ENCODE data around the gene IGIP.
A peak's percentile ranks its signal among the peaks of the same experiment; 100 is the strongest.

IGIP gene

DNA sequence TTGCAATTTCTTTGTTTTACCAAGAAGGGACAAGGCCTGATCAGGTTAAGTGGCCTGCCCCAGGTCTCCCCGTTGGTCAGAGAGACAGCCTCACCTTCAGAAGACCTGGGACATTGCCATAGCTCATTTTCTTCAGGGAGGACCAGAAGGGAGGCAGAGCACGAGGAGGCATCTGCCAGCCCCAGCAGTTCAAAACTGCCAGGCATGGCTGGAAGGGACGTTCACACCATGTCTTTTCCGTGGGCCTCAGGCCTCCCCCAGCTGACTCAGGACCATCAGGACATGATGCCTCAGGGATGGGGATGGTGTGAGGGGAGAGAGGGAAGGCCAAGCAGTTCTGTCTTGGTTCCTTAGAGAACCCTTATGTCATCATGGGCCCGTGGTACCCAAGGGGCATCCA, 16.5 kb downstream of the IGIP start:
- H3K27ac Mint-ChIP-seq, result no peak overlapping the region
- H3K36me3 Mint-ChIP-seq (ENCODE audit: low read depth), result no peaks in the 10 kb centered on the region
- peaks cover 18% of the 10 kb centered on the region for H3K27me3 Mint-ChIP-seq
- peaks cover 21% of the 10 kb centered on the region for H3K4me1 Mint-ChIP-seq
- H3K4me3 Mint-ChIP-seq, result no peak overlapping the region
- ATAC-seq (no peak), DNase-seq (no peak)
- H3K9me3 Mint-ChIP-seq, result no peaks in the 10 kb centered on the region

DNA sequence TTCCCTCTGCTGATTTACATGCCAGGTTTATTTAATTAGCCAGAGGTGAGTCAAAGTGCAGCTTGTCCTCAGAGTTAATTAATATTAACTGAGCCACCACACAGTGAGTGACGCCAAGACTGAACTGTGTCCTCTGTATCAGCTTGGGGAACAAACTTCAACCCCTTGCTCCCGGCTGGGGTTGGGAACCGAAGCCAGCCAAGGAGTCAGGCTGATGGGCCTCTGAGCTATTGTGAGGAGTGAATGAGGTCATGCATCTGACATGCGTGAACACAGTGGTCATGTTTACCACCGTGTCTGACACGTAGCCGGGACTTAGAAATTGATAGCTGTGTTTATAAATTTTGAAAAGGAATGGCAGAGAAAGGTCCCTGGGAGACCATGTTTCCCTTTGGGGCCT, 17.1 kb downstream of the IGIP start:
- no peak overlapping the region for H3K27ac Mint-ChIP-seq
- no peaks in the 10 kb centered on the region for H3K36me3 Mint-ChIP-seq (ENCODE audit: low read depth)

DNA sequence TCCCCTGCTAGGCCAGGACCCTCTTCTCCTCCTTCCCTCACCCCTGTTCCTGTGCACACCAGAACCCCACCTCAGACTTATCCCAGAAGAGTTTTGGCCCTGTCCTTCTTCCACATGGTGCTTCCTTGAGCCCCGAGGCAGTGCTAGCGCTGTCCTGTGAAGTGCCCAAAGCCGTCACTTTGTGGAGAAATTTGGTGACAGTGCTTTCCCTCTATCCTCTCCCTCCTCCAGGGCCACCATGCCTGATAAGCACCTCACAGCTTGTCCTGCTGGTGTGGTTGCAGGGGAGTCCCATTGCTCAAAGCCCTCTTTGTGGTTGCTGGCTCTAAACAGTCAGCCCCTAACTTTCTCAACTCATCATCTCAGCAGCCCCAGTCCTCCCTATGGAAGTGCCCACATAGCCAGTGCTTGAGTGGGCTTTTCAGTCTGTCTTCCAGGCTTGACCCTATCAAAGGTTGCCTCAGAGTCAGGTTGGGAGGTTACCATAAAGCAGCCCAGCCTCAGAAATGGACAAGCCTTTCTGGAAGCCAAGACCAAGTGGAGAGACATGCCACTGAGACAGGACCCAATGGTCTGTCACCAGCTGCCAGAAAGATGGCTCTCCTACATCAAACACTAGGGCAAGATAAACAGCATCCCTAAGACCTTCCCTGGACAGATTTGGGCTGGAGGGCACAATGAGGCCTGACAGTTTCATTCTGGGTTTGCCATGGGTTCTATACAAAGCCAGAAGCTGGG, 18.0 kb downstream of the IGIP start:
- DNase-seq, result no peak
- Mint-ChIP-seq H3K4me1 (peaks cover 21% of the 10 kb centered on the region), H3K27ac (no peak overlapping the region), H3K36me3 (ENCODE audit: low read depth) (no peaks in the 10 kb centered on the region), H3K27me3 (peaks cover 25% of the 10 kb centered on the region), H3K4me3 (no peak overlapping the region), H3K9me3 (no peaks in the 10 kb centered on the region)
- ATAC-seq, result no peak

More for the DNA sequence above, 17.1 kb downstream of the IGIP start:
- Mint-ChIP-seq H3K4me1 (peaks cover 21% of the 10 kb centered on the region), H3K4me3 (no peak overlapping the region), H3K27me3 (peaks cover 24% of the 10 kb centered on the region), H3K9me3 (no peaks in the 10 kb centered on the region)
- ATAC-seq (no peak), DNase-seq (no peak)

DNA sequence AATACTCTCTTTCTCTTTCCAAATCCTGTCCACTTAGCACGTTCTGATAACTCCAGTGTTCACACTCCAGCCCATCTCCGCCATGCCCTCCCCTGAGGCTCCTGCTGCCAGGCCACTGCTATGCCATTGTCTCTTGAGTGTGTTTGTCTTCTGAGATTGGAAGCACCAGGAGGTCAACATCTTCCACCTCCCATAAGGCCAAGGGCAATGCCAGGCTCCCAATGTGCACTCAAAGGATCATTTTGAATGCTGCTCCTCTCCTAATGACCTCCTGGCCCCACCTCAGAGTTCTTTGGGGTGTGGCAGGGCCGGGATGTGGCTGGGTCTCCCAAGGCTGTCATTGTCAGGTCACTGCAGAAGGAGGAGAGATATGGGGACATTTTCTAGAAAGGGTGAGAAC, 19.5 kb downstream of the IGIP start:
- DNase-seq, result no peak
- Mint-ChIP-seq H3K4me3 (peak overlapping the region; percentile 53), H3K4me1 (peaks cover 21% of the 10 kb centered on the region), H3K36me3 (ENCODE audit: low read depth) (no peaks in the 10 kb centered on the region), H3K27me3 (peaks cover 25% of the 10 kb centered on the region), H3K9me3 (no peaks in the 10 kb centered on the region), H3K27ac (no peak overlapping the region)
- ATAC-seq, result no peak

DNA sequence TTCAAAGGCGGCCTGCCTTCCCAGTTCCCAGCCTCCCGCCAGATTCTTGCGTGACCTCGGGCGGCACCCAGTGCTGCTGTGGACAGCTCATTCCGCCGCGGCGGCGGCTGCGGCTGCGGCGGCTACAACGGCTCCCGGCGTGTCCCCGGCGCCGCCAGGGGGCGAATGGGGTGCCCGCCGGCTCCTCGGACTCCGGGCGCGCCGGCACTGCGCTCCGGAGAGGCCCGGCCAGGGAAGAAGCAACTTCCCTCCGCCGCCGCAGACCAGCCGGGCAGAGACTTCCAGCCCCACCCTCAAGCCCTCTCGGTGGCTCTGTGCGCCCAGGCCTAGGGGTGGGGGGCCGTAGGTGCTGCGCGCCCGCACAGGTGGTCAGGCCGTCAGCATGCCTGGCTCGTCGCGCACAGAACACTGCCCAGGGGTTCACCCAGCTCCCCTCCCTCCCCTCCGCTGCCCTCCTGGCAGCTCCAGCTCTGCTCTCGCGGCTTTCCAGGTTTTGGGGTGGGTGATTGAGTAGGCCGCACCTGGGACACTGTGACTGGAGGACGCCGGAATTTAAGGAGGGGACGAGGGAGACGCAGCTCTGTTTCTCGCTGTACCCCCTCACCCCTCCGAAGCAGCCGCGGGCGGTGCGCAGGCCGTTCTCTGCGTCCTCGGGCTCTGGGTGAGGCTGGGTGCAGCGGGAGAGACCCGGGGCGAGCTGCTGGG, 20.2 kb downstream of the IGIP start:
- DNase-seq, result peak; percentile 67
- H3K9me3 Mint-ChIP-seq, result no peaks in the 10 kb centered on the region
- H3K27me3 Mint-ChIP-seq, result peaks cover 25% of the 10 kb centered on the region
- peaks cover 21% of the 10 kb centered on the region for H3K4me1 Mint-ChIP-seq
- ATAC-seq, result peak; percentile 77
- H3K4me3 Mint-ChIP-seq, result peak overlapping the region; percentile 53
- no peak overlapping the region for H3K27ac Mint-ChIP-seq
- H3K36me3 Mint-ChIP-seq (ENCODE audit: low read depth), result no peaks in the 10 kb centered on the region

DNA sequence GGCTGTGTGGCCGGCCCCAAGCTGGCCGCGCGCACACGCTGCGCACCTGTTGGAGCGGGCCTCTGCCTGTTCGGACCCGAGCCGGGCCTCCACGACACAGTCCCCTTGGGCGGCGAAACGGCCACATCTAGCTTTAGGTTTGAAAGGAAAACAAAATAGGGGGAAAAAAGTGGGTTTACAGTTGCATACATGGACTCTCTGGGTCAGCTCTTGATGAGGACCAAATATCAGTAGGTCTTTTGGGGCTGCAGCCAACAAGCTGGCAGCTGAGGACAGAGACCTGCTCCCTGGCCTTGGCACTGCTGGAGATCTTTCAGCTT, 20.7 kb downstream of the IGIP start:
- Mint-ChIP-seq H3K27ac (no peak overlapping the region), H3K27me3 (peaks cover 25% of the 10 kb centered on the region), H3K4me1 (peaks cover 21% of the 10 kb centered on the region), H3K4me3 (peak overlapping the region; percentile 43), H3K9me3 (no peaks in the 10 kb centered on the region), H3K36me3 (ENCODE audit: low read depth) (no peaks in the 10 kb centered on the region)
- no peak for ATAC-seq
- no peak for DNase-seq

DNA sequence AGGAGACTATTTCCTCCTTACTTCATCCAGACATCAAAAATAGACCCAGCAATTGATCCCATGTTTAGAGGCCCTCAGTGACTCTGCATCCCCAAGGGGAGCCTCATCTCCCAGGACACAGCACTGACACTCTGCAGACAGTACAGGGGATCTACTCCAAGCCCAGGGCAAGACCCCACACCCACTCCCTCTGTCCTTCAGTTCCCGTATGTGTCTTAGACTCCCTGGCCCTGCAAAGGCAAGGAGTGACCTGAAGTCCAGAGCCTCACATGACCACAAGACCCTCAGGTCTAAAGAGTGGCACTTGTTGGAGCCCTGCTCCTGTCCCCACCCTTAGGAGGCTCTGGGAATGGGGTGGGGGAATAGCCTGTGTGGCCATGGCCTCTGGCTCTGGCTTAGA, 21.7 kb downstream of the IGIP start:
- ATAC-seq (no peak), DNase-seq (no peak)
- H3K9me3 Mint-ChIP-seq, result no peaks in the 10 kb centered on the region
- H3K36me3 Mint-ChIP-seq (ENCODE audit: low read depth), result no peaks in the 10 kb centered on the region
- H3K27ac Mint-ChIP-seq, result no peak overlapping the region
- H3K27me3 Mint-ChIP-seq, result peaks cover 25% of the 10 kb centered on the region
- no peak overlapping the region for H3K4me3 Mint-ChIP-seq
- H3K4me1 Mint-ChIP-seq, result peaks cover 21% of the 10 kb centered on the region

DNA sequence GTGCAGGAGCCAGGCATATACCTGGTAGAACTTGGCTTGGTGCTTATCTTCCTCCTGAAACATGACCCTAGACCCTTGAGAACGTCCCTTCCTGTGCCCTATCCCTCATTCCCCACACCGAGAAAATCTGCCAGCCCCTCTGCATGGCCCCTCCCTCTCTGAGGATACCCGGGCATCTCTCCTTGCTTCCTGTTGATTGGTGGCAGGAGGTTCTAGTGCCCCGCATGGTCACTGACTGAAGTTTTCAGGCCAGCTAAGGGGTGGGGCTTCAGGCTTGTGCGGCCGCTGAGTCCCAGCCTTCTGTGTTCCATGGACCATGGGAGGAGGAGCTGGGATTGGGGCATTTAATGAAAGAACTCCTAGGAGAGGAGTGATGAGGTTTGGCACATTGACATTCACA, 22.8 kb downstream of the IGIP start:
- Mint-ChIP-seq H3K4me1 (peaks cover 21% of the 10 kb centered on the region), H3K27me3 (peaks cover 25% of the 10 kb centered on the region), H3K36me3 (ENCODE audit: low read depth) (no peaks in the 10 kb centered on the region), H3K9me3 (no peaks in the 10 kb centered on the region), H3K4me3 (no peak overlapping the region), H3K27ac (no peak overlapping the region)
- DNase-seq (no peak), ATAC-seq (no peak)

DNA sequence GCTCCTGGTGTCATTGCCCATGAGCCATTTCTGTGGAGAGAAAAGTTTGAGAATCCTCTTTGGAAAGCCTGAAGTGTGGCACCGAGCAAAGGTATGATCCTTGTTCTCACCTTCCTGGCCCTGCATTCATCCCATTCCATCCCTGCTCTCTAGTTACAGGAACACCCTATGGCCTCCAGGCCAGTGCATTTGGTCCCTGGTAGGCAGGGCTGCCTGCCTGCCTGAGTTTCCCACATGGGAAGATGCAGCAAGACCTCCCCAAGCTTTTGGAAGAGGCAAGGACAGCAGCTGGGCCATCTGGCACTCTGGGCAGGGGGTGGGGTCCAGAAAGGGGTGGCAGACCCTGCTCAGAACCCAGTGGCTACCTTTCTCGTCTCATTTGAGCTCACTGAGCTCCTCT, 24.5 kb downstream of the IGIP start:
- Mint-ChIP-seq H3K4me1 (peaks cover 12% of the 10 kb centered on the region), H3K4me3 (no peak overlapping the region), H3K27me3 (peaks cover 19% of the 10 kb centered on the region), H3K27ac (no peak overlapping the region), H3K9me3 (no peaks in the 10 kb centered on the region), H3K36me3 (ENCODE audit: low read depth) (no peaks in the 10 kb centered on the region)
- no peak for ATAC-seq
- DNase-seq, result no peak

DNA sequence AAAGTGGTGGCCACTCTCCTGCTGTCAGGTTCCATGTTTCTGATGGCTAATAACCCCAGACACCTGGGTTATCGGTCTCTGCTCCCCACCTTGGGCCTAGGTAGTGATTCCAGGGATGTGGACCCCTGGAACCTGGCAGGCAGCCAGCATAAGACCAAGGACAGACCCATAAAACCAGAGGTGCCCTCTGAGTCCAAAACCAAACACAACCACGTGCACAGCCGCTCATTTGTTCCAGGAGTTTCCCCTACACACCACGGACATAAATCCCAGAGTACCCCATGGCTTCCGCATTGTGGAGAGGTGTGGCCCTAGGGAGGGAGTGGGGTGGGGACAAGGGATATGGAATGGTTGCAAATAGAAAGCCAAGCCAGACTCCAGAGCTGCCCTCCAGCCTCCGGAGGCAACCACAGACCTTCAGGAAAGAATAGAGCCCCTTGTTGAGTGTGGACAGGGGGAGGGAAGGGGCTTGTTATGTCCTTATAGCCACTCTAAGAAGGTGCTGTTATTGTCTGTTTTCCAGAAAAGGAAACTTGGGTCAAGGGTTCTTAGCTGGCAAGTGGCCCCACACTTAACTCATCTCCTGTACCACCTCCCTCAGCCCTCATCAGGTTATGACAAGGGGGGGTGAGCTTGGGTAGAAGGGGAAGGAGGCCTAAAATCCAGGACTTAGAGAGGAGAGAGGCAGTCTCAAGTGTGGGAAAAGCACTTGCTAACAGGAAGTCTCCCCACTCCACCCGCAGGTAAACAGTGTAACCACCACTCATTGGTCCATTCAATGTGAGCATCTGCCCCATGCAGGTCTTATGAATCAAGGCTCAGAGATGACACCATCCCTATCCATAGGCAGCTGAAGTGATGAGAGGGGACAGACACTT, 25.6 kb downstream of the IGIP start:
- no peak for ATAC-seq
- Mint-ChIP-seq H3K4me1 (peaks cover 7% of the 10 kb centered on the region), H3K4me3 (no peak overlapping the region), H3K36me3 (ENCODE audit: low read depth) (no peaks in the 10 kb centered on the region), H3K9me3 (no peaks in the 10 kb centered on the region), H3K27me3 (peaks cover 14% of the 10 kb centered on the region), H3K27ac (no peak overlapping the region)
- DNase-seq, result no peak

DNA sequence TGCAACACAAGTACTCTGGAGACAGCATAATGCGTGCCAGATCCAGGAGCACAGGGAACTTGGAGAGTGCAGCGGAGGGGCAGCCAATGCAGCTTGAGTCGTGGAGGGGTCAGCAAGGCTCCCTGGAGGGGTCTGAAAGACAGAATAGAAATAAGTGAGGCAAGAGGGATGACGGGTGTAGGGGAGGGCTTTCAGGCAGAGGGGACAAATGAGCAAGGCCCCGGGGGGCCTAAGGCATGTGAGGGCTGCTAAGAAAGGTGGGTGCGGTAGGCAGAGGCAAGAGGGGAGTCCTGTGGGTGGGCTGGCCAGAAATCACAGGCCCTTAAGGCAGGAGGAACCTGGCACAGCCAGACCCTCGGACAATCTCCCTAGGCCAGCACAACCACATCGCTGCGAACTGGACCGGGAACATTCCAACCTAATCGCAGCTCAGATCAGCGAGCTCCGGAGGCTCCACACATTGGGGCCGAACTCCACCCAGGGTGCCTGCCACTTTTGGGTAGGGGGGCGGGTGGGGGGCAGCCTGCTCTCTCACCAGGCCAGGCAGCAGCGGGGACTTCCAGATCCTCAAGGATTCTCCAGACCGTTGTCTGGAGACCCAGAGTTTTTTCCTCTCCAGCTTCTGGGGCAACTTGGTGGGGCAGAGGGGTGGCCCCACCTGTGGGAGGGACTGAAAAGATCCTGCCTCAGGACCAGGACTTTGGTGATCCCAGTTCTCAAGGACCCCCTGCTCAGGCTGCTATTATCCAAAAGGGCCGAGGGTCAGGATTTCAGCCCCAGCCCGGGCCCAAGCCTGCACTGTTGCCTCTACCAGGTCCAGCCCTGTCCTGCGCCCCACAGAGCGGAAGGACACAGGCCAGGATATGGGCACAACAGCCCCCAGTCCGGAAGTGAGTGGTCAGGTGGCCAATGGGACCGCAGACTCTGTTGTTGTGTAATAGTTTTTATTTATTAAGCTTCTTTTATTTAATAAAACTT, 26.6 kb downstream of the IGIP start:
- no peak overlapping the region for H3K4me3 Mint-ChIP-seq
- no peak overlapping the region for H3K27ac Mint-ChIP-seq
- DNase-seq (no peak), ATAC-seq (no peak)
- no peaks in the 10 kb centered on the region for H3K9me3 Mint-ChIP-seq
- peaks cover 7% of the 10 kb centered on the region for H3K4me1 Mint-ChIP-seq
- H3K27me3 Mint-ChIP-seq, result peaks cover 6% of the 10 kb centered on the region
- H3K36me3 Mint-ChIP-seq (ENCODE audit: low read depth), result no peaks in the 10 kb centered on the region

DNA sequence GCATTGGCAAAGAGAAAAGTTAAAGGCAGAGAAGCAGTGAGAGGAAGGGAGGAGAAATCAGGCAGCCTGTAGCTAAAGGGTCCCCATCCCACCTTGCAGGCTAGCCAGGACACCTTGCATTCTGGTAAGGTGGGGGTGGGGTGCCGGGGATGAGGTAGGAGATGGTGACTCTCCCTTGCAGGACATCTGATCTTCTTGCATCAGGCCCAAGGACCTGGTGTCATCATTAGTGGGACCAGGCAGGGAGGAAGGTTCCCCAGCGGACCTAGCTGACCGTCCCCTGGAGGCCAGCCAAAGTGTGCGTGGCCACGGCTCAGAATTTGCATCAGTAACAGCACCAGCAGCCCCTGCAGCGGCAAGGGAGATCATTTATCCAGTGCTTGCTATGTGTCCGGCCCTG, 27.5 kb downstream of the IGIP start:
- Mint-ChIP-seq H3K4me1 (peaks cover 7% of the 10 kb centered on the region), H3K27ac (no peak overlapping the region), H3K9me3 (no peaks in the 10 kb centered on the region), H3K4me3 (no peak overlapping the region), H3K27me3 (no peaks in the 10 kb centered on the region), H3K36me3 (ENCODE audit: low read depth) (no peaks in the 10 kb centered on the region)
- DNase-seq (no peak), ATAC-seq (no peak)

DNA sequence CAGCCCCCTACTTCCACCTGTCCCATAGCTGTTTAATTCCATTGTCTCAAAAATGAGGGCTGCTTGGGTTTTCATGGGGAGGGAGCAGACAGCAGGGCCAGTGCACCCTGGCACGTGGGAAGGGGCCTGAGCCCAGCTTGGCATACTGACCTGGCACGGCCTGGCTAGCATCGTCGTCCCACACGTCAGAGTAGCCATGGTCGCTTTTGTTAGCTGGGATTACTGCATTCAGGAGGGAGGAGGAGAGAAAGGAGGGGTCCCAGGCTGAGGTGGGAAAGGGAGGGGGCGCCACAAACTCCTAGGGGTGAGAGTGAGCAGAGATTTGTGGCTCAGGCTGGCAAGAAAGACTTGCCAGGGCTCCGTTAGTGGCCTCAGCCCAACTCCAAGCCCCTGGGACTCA, 28.2 kb downstream of the IGIP start:
- H3K27ac Mint-ChIP-seq, result no peak overlapping the region
- peaks cover 7% of the 10 kb centered on the region for H3K4me1 Mint-ChIP-seq
- peaks cover 2% of the 10 kb centered on the region for H3K27me3 Mint-ChIP-seq
- no peaks in the 10 kb centered on the region for H3K36me3 Mint-ChIP-seq (ENCODE audit: low read depth)
- no peaks in the 10 kb centered on the region for H3K9me3 Mint-ChIP-seq
- DNase-seq (no peak), ATAC-seq (no peak)
- no peak overlapping the region for H3K4me3 Mint-ChIP-seq
